ELR (cell line): ENCODE results near the gene EFS.
"Not testable (repeated sequence)": the region's sequence is repeated elsewhere in the genome, so short reads cannot be mapped to it uniquely, and the experiment has no call there.

Experiments used
- DNase-seq: peaks from one replicate; pipeline ENCODE4 v3.0.0-alpha.2; 2015; ENCODE audit warnings: low read depth

Gene EFS

GRCh38 chr14:23365036-23365731 is at the start of gene EFS:
TSS of gene EFS (minus strand) at chr14:23365172. CDS start at chr14:23365025, 147 bp downstream.
- no peak for DNase-seq

DNA sequence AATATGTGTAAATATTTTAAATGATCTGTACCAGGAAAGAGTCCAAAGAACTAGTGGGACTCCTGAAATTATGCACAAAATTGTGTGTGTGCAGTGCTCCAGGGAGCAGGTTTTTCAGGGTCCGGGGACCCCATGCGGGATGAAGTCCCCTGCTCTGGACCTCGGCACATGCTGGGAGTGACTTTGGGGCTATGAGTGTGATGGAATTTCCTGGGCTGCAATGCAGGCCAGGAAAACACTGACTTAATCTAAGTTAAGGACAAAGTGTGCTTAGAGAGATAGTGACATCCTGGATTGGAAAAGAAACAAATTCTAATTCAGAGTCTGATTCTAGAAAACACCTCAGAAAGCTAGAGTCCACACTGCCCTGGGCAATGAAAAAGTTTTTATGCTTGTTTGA is 49.3 kb upstream of the EFS start:
- no peak for DNase-seq

DNA sequence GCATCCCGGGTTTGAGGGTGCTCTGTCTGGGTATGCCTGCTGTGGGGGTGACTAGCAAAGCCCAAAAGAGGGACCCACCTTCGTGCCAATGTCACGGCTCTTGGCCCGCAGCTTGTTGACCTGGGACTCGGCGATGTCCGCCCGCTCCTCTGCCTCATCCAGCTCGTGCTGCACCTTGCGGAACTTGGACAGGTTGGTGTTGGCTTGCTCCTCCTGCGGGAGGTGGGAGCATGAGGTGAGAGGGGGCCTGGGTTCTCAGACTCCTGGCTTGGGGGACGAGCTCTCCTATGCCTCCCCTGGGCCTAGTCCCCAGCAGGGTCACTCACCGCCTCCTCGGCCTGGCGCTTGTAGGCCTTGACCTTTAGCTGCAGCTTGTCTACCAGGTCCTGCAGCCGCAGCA is 48.7 kb upstream of the EFS start:
- no peak for DNase-seq

GRCh38 chr14:23411563-23412525 is 46.9 kb upstream of the EFS start:
- no peak for DNase-seq

DNA sequence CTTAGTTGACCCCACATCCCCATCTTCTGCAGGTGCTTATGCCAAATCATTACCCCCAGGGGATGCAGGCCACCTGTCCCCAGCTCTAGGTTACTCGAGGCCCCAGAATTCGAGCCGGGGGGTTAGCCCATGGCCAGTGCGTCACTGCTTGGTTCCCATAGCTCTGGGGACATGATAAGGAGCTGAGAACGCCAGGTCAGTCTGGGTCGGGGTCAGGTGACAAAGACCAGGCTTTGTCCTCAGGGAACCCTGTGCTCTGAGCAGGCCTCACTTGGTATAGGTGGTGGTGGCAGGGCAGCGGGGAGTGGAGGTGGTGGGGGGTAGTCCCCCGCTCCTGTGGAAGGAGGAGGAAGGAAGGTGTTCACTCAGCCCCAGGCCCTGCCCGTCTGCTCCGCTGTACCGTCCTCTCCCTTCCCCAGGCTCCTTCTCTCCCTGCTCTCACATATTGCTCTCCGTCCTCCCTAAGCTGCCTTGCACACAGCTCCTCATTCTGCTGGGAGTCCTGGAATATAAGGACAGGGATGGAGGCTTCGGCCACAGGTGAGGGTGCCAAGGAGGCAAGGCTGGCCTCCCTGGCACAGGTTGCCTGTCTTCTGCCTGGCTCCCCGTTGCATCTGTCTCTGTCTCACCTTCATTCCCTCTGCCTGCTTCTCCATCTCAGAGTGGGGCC is 45.1 kb upstream of the EFS start:
- no peak for DNase-seq

DNA sequence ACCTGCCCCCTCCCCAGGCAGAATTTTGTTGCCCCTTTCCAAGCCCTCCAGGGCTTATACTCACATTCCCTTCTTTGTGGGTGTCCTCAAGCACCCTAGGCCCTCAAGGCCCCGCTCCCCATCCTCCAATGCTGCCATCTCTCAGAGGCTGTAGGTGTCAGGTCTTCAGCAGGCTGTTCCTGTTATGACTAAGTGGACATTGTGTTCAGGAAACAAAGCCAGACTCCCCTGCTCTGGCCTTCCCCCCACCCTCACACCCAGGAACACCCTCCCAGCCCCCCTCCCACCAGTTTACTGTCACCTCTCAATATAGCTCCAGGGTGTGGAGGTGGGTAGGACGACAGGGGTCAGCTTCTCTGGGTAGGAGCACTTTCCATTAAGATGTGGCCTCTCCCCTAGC is 44.5 kb upstream of the EFS start:
- DNase-seq: no peak

- DNase-seq: no peak
Observed at GRCh38 chr14:23408307-23408630, 43.3 kb upstream of the EFS start.

GRCh38 chr14:23407516-23408306 is 42.7 kb upstream of the EFS start, which contains the start of gene MYH6:
TSS of gene MYH6 (minus strand) at chr14:23408273. CDS start at chr14:23407223, 1,050 bp downstream.
- DNase-seq: no peak

DNA sequence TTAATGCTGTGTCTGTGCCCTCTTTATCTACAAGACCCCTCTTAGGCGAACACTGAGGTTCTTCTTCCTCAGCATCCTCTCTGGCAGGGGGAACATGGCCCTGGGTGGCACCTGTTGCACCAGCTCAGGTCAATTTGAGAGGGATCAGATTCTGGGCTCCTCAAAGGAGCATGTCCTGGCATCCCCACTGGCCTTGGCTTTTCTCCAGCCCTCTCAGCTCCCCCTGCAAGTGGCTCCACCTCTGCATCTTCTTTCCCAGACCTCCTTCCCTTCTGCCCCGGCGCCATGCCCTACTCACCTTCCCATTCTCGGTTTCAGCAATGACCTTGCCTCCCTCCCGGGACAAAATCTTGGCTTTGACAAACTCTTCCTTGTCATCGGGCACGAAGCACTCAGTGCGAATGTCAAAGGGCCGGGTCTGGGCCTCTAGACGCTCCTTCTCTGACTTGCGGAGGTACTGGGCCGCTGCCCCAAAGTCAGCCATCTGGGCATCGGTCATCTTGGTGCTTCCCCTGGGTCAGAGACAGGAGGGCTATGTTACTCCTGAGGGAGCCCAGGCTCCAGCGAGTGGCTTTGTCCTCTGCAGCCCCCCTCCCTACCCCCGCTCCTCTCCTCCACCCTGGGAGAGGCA is 41.9 kb upstream of the EFS start:
- DNase-seq: no peak

GRCh38 chr14:23406244-23406643 is 41.3 kb upstream of the EFS start:
- DNase-seq: no peak

- DNase-seq: no peak
Observed at GRCh38 chr14:23405516-23406025, 40.6 kb upstream of the EFS start.

DNA sequence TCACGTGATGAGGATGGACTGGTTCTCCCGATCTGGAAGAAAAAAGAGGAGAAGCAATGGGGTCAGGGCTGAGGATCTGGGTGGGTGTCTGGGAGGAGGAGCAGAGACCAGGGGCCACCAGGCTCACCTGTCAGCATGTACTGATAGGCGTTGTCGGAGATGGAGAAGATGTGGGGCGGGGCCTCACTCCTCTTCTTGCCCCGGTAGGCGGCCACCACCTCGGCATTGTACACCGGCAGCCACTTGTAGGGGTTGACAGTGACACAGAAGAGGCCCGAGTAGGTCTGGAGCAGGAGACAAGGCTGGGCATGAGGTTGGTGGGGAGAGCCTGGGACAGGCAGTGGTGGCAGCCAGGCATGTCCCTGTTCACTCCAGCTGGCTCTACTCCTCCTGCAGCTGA is 40.1 kb upstream of the EFS start:
- DNase-seq: no peak

DNA sequence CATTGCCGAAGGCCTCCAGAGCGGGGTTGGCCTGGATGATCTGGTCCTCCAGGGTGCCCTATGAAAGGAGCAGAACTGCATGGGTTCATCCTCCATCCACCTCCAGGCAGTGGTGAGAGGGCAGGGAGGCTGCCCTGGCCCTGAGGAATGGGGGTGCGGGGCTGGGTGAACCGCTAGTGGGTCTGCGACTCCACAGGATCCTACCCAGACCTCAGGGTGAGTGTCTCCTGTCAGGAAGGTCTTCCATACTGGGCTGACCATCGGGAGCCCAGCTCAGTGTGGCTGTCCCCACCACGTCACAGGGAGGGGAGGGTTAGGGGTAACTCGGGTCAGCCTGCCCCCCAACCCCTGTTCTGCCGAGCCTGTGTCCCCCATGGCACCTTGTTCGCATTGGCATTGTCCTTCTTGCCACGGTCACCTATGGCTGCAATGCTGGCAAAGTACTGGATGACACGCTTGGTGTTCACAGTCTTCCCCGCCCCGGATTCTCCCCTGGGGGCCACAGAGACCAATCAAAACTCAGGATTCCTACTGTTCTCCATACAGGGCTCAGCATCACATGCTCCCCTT is 39.4 kb upstream of the EFS start:
- no peak for DNase-seq

DNA sequence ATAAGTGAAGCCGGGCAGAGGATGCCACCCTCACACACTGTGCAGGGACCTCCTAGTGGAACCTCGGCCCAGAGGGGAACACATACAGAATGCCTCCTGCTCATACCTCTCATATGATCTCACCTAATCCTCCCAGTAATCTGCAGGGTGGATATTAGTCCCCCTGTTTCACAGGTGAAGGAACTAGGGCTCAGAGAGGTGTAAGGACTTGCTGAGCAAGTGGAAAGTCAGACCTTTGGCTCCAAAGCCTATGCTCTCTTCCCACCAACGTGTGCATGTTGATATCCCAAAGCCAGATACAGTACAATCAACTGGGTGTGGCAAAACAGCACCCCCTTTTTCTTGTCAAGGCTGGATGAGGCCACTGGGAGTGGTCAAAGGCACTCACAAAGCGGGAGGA is 38.9 kb upstream of the EFS start:
- DNase-seq: no peak

DNA sequence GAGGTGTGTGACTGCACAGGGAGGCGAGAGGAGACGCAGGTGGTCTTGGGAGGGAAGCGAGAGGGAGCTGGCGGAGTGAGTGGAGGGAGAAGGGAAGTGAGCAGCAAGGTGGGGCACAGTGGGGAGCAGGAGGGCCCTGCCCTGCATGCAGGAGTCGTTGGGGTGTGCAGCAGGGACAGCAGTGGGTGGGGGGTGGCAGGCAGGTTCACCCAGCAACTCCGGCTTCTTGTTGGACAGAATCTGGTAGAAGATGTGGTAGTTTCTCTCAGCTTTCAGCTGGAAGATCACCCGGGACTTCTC is 38.1 kb upstream of the EFS start:
- DNase-seq: no peak

- no peak for DNase-seq
Observed at GRCh38 chr14:23402296-23403138, 37.5 kb upstream of the EFS start.

DNA sequence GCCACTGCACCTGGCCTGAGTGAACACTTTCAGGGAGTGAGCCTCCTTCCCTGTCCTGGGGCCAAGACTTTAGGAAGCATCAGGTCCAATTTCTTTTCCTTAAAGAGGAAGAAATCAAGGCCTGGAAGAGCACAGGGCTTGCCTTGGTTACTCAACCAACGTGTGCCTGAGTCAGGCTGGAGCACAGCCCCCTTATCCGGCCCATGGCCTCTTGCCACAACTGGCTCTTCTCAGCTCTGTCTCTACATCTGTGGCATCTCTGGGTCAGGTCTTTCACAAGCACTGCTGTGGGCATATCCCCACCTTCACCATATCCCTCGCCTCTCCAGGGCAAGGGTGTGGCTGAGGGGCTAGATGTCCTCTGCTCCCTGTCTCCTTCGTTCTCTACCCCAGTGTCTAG is 36.3 kb upstream of the EFS start:
- DNase-seq: no peak

DNA sequence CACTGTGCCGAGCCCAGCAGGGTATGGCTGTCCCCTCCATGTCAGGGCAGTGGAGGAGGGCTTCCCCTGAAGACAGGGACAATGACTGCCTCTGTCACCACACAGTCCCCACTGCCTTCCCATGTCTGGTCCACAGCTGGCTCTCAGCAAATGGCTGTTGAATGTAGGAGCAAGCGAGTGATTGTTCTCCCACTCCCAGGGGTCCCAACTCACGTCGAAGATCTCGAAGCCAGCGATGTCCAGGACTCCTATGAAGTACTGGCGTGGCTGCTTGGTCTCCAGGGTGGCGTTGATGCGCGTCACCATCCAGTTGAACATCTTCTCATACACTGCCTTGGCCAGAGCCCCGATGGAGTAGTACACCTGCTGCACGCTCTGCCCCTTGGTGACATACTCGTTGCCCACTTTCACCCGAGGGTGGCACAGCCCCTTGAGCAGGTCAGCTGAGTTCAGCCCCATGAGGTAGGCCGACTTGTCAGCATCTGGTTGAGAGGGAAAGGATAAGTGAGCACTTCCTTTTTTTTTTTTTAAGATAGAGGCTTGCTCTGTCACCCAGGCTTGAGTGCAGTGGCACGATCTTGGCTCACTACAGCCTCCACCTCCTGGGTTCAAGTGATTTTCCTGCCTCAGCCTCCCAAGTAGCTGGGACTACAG is 35.7 kb upstream of the EFS start:
- not testable (repeated sequence) for DNase-seq

- no peak for DNase-seq
Observed at GRCh38 chr14:23399591-23399990, 34.6 kb upstream of the EFS start.

- DNase-seq: no peak
Observed at GRCh38 chr14:23399136-23399535, 34.2 kb upstream of the EFS start.
